Measurements from ENCODE around the gene FARS2.

GRCh38 chr6:5570641-5571040 lies 309.3 kb downstream of the FARS2 start:
- TF ChIP-seq CTCF (IDR thresholded peaks at IDR 0.05) (no peak), EZH2 (IDR thresholded peaks at IDR 0.05; ENCODE audit: borderline replicate concordance, insufficient read depth, low read depth, low read length, poor library complexity, severe bottlenecking) (no peak)
